ENCODE measurements around the gene ACTMAP. TPM values are rescaled to one million over a fixed set of nuclear protein-coding genes. Genes with fewer than 3 reads are reported as not detected.

Gene ACTMAP
- total and polyA plus RNA-seq, 2 of the 8 experiments (the other 6 are each of a cell fraction or from before 2014, with no cell fraction given): 24.1 to 26.5 TPM

DNA sequence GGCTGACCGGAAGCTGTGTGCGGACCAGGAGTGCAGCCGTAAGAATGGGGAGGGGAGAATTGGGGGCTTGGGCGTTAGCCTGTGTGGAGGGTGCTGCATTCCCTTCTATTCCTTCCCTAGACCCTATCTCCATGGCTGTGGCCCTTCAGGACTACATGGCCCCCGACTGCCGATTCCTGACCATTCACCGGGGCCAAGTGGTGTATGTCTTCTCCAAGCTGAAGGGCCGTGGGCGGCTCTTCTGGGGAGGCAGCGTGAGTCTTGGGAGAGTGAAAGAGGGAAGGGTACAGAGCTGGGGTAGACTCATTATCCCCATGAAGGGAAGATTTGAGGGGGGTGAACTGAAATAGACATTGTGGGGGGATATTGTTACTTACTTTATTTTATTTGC lies 25.4 kb upstream of the ACTMAP start (continued):
- TF ChIP-seq, protein P1, sequence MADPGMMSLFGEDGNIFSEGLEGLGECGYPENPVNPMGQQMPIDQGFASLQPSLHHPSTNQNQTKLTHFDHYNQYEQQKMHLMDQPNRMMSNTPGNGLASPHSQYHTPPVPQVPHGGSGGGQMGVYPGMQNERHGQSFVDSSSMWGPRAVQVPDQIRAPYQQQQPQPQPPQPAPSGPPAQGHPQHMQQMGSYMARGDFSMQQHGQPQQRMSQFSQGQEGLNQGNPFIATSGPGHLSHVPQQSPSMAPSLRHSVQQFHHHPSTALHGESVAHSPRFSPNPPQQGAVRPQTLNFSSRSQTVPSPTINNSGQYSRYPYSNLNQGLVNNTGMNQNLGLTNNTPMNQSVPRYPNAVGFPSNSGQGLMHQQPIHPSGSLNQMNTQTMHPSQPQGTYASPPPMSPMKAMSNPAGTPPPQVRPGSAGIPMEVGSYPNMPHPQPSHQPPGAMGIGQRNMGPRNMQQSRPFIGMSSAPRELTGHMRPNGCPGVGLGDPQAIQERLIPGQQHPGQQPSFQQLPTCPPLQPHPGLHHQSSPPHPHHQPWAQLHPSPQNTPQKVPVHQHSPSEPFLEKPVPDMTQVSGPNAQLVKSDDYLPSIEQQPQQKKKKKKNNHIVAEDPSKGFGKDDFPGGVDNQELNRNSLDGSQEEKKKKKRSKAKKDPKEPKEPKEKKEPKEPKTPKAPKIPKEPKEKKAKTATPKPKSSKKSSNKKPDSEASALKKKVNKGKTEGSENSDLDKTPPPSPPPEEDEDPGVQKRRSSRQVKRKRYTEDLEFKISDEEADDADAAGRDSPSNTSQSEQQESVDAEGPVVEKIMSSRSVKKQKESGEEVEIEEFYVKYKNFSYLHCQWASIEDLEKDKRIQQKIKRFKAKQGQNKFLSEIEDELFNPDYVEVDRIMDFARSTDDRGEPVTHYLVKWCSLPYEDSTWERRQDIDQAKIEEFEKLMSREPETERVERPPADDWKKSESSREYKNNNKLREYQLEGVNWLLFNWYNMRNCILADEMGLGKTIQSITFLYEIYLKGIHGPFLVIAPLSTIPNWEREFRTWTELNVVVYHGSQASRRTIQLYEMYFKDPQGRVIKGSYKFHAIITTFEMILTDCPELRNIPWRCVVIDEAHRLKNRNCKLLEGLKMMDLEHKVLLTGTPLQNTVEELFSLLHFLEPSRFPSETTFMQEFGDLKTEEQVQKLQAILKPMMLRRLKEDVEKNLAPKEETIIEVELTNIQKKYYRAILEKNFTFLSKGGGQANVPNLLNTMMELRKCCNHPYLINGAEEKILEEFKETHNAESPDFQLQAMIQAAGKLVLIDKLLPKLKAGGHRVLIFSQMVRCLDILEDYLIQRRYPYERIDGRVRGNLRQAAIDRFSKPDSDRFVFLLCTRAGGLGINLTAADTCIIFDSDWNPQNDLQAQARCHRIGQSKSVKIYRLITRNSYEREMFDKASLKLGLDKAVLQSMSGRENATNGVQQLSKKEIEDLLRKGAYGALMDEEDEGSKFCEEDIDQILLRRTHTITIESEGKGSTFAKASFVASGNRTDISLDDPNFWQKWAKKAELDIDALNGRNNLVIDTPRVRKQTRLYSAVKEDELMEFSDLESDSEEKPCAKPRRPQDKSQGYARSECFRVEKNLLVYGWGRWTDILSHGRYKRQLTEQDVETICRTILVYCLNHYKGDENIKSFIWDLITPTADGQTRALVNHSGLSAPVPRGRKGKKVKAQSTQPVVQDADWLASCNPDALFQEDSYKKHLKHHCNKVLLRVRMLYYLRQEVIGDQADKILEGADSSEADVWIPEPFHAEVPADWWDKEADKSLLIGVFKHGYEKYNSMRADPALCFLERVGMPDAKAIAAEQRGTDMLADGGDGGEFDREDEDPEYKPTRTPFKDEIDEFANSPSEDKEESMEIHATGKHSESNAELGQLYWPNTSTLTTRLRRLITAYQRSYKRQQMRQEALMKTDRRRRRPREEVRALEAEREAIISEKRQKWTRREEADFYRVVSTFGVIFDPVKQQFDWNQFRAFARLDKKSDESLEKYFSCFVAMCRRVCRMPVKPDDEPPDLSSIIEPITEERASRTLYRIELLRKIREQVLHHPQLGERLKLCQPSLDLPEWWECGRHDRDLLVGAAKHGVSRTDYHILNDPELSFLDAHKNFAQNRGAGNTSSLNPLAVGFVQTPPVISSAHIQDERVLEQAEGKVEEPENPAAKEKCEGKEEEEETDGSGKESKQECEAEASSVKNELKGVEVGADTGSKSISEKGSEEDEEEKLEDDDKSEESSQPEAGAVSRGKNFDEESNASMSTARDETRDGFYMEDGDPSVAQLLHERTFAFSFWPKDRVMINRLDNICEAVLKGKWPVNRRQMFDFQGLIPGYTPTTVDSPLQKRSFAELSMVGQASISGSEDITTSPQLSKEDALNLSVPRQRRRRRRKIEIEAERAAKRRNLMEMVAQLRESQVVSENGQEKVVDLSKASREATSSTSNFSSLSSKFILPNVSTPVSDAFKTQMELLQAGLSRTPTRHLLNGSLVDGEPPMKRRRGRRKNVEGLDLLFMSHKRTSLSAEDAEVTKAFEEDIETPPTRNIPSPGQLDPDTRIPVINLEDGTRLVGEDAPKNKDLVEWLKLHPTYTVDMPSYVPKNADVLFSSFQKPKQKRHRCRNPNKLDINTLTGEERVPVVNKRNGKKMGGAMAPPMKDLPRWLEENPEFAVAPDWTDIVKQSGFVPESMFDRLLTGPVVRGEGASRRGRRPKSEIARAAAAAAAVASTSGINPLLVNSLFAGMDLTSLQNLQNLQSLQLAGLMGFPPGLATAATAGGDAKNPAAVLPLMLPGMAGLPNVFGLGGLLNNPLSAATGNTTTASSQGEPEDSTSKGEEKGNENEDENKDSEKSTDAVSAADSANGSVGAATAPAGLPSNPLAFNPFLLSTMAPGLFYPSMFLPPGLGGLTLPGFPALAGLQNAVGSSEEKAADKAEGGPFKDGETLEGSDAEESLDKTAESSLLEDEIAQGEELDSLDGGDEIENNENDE (IDR thresholded peaks at IDR 0.05; ENCODE audit: insufficient replicate concordance, low read length): no peak
- TF ChIP-seq SRF (IDR thresholded peaks at IDR 0.05; ENCODE audit: low read depth, low read length) (no peak), CBX5 (IDR thresholded peaks at IDR 0.05; ENCODE audit: low read depth, low read length) (no peak), EZH2 (IDR thresholded peaks at IDR 0.05; ENCODE audit: low read depth, low read length, severe bottlenecking) (no peak), YY1 (IDR thresholded peaks at IDR 0.05; ENCODE audit: low read depth, low read length) (no peak), SP4 (IDR thresholded peaks at IDR 0.05; ENCODE audit: low read length) (no peak), TAF1 (IDR thresholded peaks at IDR 0.05; ENCODE audit: low read depth, low read length) (no peak), EGR1 (IDR thresholded peaks at IDR 0.05; ENCODE audit: borderline replicate concordance, low read depth, low read length) (no peak)
- TF ChIP-seq, protein P2, sequence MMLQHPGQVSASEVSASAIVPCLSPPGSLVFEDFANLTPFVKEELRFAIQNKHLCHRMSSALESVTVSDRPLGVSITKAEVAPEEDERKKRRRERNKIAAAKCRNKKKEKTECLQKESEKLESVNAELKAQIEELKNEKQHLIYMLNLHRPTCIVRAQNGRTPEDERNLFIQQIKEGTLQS (IDR thresholded peaks at IDR 0.05; ENCODE audit: insufficient read depth, low read depth, low read length): no peak

All from H1 (cell line).